HEK293 (cell line): ENCODE data around the gene WDR88.

Source experiments
- EGR2 ChIP-seq: fragments of 450-650 bp; formaldehyde crosslinking; IDR thresholded peaks from 2 replicates; pipeline ENCODE4 v1.5.1; 2016; ENCODE audit warnings: low read depth, missing biosample characterization, missing genetic modification characterization
- MYNN ChIP-seq: fragments of 450-650 bp; formaldehyde crosslinking; IDR thresholded peaks from 2 replicates; pipeline ENCODE4 v1.5.1; 2016; ENCODE audit warnings: missing biosample characterization, missing genetic modification characterization, borderline replicate concordance
- ZBTB48 ChIP-seq: fragments of 450-650 bp; formaldehyde crosslinking; IDR thresholded peaks from 2 replicates; pipeline ENCODE4 v1.5.1; 2016; ENCODE audit warnings: missing biosample characterization, missing genetic modification characterization
- ZFHX2 ChIP-seq: fragments of 450-650 bp; formaldehyde crosslinking; conservative IDR thresholded peaks from 2 replicates; pipeline ENCODE4 v1.5.1; 2016; ENCODE audit warnings: missing biosample characterization, missing genetic modification characterization
- ZNF112 ChIP-seq: fragments of 450-650 bp; formaldehyde crosslinking; IDR thresholded peaks from 2 replicates; pipeline ENCODE4 v1.5.0; 2017; ENCODE audit warnings: missing biosample characterization, missing genetic modification characterization
- ZNF121 ChIP-seq: fragments of 450-650 bp; formaldehyde crosslinking; IDR thresholded peaks from 2 replicates; pipeline ENCODE4 v1.5.1; 2016; ENCODE audit warnings: missing biosample characterization, missing genetic modification characterization
- ZNF157 ChIP-seq: fragments of 450-650 bp; formaldehyde crosslinking; IDR thresholded peaks from 2 replicates; pipeline ENCODE4 v1.5.1; 2016; ENCODE audit warnings: missing biosample characterization, missing genetic modification characterization
- ZNF169 ChIP-seq: fragments of 450-650 bp; formaldehyde crosslinking; IDR thresholded peaks from 2 replicates; pipeline ENCODE4 v1.5.1; 2016; ENCODE audit warnings: missing biosample characterization, missing genetic modification characterization
- ZNF175 ChIP-seq: fragments of 450-650 bp; formaldehyde crosslinking; IDR thresholded peaks from 2 replicates; pipeline ENCODE4 v1.5.1; 2016; ENCODE audit warnings: missing biosample characterization, missing genetic modification characterization
- ZNF18 ChIP-seq: fragments of 450-650 bp; formaldehyde crosslinking; IDR thresholded peaks from 2 replicates; pipeline ENCODE4 v1.5.1; 2016; ENCODE audit warnings: missing biosample characterization, missing genetic modification characterization
- ZNF19 ChIP-seq: fragments of 450-650 bp; formaldehyde crosslinking; IDR thresholded peaks from 2 replicates; pipeline ENCODE4; 2016; ENCODE audit warnings: missing biosample characterization, missing genetic modification characterization, low read depth
- ZNF214 ChIP-seq: fragments of 450-650 bp; formaldehyde crosslinking; IDR thresholded peaks from 2 replicates; pipeline ENCODE4 v1.5.1; 2017; ENCODE audit warnings: missing biosample characterization, mild to moderate bottlenecking, missing genetic modification characterization, borderline replicate concordance
- ZNF221 ChIP-seq: fragments of 450-650 bp; formaldehyde crosslinking; IDR thresholded peaks from 2 replicates; pipeline ENCODE4 v1.5.1; 2017; ENCODE audit warnings: missing biosample characterization, missing genetic modification characterization, borderline replicate concordance
- ZNF48 ChIP-seq: fragments of 450-650 bp; formaldehyde crosslinking; IDR thresholded peaks from 2 replicates; pipeline ENCODE4 v1.5.1; 2016; ENCODE audit warnings: missing biosample characterization, missing genetic modification characterization
- ZNF544 ChIP-seq: fragments of 450-650 bp; formaldehyde crosslinking; IDR thresholded peaks from 2 replicates; pipeline ENCODE4 v1.5.0; 2017; ENCODE audit warnings: missing biosample characterization, missing genetic modification characterization
- ZNF555 ChIP-seq: fragments of 450-650 bp; formaldehyde crosslinking; conservative IDR thresholded peaks from 2 replicates; pipeline ENCODE4 v1.5.1; 2017; ENCODE audit warnings: missing biosample characterization, mild to moderate bottlenecking, missing genetic modification characterization, inconsistent platforms
- ZNF629 ChIP-seq: fragments of 450-650 bp; formaldehyde crosslinking; IDR thresholded peaks from 2 replicates; pipeline ENCODE4 v1.5.1; 2017; ENCODE audit warnings: missing biosample characterization, missing genetic modification characterization
- ZNF785 ChIP-seq: fragments of 450-650 bp; formaldehyde crosslinking; IDR thresholded peaks from 2 replicates; pipeline ENCODE4 v1.5.1; 2016; ENCODE audit warnings: missing biosample characterization, missing genetic modification characterization
- ZNF837 ChIP-seq: fragments of 450-650 bp; formaldehyde crosslinking; IDR thresholded peaks from 2 replicates; pipeline ENCODE4 v1.5.1; 2016; ENCODE audit warnings: missing biosample characterization, missing genetic modification characterization
- ZSCAN18 ChIP-seq: fragments of 450-650 bp; formaldehyde crosslinking; IDR thresholded peaks from 2 replicates; pipeline ENCODE4 v1.5.1; 2016; ENCODE audit warnings: missing biosample characterization, missing genetic modification characterization
- TF ChIP-seq, protein P1 (sequence below): fragments of 450-650 bp; formaldehyde crosslinking; IDR thresholded peaks from 2 replicates; pipeline ENCODE4 v1.5.1; 2016; ENCODE audit warnings: missing biosample characterization, missing genetic modification characterization
- TF ChIP-seq, protein P2 (sequence below): fragments of 450-650 bp; formaldehyde crosslinking; IDR thresholded peaks from 2 replicates; pipeline ENCODE4 v1.5.1; 2016; ENCODE audit warnings: missing biosample characterization, missing genetic modification characterization
- TF ChIP-seq, protein P3 (sequence below): fragments of 450-650 bp; formaldehyde crosslinking; IDR thresholded peaks from 2 replicates; pipeline ENCODE4 v1.5.1; 2016; ENCODE audit warnings: missing biosample characterization, missing genetic modification characterization, borderline replicate concordance
- TF ChIP-seq, protein P4 (sequence below): fragments of 450-650 bp; IDR thresholded peaks from 2 replicates; pipeline ENCODE4 v1.5.1; 2018; ENCODE audit warnings: missing biosample characterization, mild to moderate bottlenecking, missing genetic modification characterization
- TF ChIP-seq, protein P5 (sequence below): fragments of 450-650 bp; formaldehyde crosslinking; IDR thresholded peaks from 2 replicates; pipeline ENCODE4 v1.5.0; 2017; ENCODE audit warnings: missing biosample characterization, missing genetic modification characterization, borderline replicate concordance

The WDR88 gene

GRCh38 chr19:33202546-33203507 is 70.9 kb downstream of the WDR88 start (continued):
- TF ChIP-seq, protein P1, sequence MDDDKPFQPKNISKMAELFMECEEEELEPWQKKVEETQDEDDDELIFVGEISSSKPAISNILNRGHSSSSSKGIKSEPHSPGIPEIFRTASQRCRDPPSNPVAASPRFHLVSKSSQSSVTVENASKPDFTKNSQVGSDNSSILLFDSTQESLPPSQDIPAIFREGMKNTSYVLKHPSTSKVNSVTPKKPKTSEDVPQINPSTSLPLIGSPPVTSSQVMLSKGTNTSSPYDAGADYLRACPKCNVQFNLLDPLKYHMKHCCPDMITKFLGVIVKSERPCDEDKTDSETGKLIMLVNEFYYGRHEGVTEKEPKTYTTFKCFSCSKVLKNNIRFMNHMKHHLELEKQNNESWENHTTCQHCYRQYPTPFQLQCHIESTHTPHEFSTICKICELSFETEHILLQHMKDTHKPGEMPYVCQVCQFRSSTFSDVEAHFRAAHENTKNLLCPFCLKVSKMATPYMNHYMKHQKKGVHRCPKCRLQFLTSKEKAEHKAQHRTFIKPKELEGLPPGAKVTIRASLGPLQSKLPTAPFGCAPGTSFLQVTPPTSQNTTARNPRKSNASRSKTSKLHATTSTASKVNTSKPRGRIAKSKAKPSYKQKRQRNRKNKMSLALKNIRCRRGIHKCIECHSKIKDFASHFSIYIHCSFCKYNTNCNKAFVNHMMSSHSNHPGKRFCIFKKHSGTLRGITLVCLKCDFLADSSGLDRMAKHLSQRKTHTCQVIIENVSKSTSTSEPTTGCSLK (tag by site-specific recombination), result no peak; the same call in 1 of the 2 replicates
- TF ChIP-seq ZNF785 (tag by site-specific recombination) (no peak), ZNF169 (tag by site-specific recombination) (no peak), ZNF221 (tag by site-specific recombination) (no peak), ZNF19 (tag by site-specific recombination) (no peak), ZNF544 (tag by site-specific recombination) (0 out of 2 replicates have a peak, but pooled peaks have one; percentile 24), ZNF837 (tag by site-specific recombination) (no peak), ZBTB48 (tag by site-specific recombination) (0 out of 2 replicates have a peak, but pooled peaks have one; percentile 33), ZNF121 (tag by site-specific recombination) (no peak), ZFHX2 (peak; percentile 79), ZNF112 (tag by site-specific recombination) (no peak), EGR2 (peak; percentile 82), ZSCAN18 (tag by site-specific recombination) (no peak), ZNF48 (tag by site-specific recombination) (no peak), ZNF175 (tag by site-specific recombination) (no peak), ZNF555 (tag by site-specific recombination) (no peak), ZNF629 (tag by site-specific recombination) (no peak), MYNN (tag by site-specific recombination) (no peak), ZNF214 (tag by site-specific recombination) (no peak), ZNF157 (no peak), ZNF18 (tag by site-specific recombination) (peak; percentile 98)
- TF ChIP-seq, protein P2, sequence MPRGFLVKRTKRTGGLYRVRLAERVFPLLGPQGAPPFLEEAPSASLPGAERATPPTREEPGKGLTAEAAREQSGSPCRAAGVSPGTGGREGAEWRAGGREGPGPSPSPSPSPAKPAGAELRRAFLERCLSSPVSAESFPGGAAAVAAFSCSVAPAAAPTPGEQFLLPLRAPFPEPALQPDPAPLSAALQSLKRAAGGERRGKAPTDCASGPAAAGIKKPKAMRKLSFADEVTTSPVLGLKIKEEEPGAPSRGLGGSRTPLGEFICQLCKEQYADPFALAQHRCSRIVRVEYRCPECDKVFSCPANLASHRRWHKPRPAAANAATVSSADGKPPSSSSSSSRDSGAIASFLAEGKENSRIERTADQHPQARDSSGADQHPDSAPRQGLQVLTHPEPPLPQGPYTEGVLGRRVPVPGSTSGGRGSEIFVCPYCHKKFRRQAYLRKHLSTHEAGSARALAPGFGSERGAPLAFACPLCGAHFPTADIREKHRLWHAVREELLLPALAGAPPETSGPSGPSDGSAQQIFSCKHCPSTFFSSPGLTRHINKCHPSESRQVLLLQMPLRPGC (tag by site-specific recombination), result 0 out of 2 replicates have a peak, but pooled peaks have one; percentile 58
- TF ChIP-seq, protein P3, sequence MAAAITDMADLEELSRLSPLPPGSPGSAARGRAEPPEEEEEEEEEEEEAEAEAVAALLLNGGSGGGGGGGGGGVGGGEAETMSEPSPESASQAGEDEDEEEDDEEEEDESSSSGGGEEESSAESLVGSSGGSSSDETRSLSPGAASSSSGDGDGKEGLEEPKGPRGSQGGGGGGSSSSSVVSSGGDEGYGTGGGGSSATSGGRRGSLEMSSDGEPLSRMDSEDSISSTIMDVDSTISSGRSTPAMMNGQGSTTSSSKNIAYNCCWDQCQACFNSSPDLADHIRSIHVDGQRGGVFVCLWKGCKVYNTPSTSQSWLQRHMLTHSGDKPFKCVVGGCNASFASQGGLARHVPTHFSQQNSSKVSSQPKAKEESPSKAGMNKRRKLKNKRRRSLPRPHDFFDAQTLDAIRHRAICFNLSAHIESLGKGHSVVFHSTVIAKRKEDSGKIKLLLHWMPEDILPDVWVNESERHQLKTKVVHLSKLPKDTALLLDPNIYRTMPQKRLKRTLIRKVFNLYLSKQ (tag by site-specific recombination), result 0 out of 2 replicates have a peak, but pooled peaks have one; percentile 11
- TF ChIP-seq, protein P4, sequence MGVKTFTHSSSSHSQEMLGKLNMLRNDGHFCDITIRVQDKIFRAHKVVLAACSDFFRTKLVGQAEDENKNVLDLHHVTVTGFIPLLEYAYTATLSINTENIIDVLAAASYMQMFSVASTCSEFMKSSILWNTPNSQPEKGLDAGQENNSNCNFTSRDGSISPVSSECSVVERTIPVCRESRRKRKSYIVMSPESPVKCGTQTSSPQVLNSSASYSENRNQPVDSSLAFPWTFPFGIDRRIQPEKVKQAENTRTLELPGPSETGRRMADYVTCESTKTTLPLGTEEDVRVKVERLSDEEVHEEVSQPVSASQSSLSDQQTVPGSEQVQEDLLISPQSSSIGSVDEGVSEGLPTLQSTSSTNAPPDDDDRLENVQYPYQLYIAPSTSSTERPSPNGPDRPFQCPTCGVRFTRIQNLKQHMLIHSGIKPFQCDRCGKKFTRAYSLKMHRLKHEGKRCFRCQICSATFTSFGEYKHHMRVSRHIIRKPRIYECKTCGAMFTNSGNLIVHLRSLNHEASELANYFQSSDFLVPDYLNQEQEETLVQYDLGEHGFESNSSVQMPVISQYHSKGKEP (tag by site-specific recombination), result no peak
- TF ChIP-seq, protein P5, sequence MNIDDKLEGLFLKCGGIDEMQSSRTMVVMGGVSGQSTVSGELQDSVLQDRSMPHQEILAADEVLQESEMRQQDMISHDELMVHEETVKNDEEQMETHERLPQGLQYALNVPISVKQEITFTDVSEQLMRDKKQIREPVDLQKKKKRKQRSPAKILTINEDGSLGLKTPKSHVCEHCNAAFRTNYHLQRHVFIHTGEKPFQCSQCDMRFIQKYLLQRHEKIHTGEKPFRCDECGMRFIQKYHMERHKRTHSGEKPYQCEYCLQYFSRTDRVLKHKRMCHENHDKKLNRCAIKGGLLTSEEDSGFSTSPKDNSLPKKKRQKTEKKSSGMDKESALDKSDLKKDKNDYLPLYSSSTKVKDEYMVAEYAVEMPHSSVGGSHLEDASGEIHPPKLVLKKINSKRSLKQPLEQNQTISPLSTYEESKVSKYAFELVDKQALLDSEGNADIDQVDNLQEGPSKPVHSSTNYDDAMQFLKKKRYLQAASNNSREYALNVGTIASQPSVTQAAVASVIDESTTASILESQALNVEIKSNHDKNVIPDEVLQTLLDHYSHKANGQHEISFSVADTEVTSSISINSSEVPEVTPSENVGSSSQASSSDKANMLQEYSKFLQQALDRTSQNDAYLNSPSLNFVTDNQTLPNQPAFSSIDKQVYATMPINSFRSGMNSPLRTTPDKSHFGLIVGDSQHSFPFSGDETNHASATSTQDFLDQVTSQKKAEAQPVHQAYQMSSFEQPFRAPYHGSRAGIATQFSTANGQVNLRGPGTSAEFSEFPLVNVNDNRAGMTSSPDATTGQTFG (tag by site-specific recombination), result 0 out of 2 replicates have a peak, but pooled peaks have one; percentile 79
